Mesendoderm (in vitro differentiated cells): Measurements from ENCODE around the gene BCL3.

ENCODE experiments used
- DNase-seq: peaks from one replicate; pipeline ENCODE4 v3.0.0; 2013
- H2AK5ac ChIP-seq: 2 replicates; pipeline ENCODE4 v1.6.1; 2013; ENCODE audit warnings: low read length, inconsistent platforms
- H2BK120ac ChIP-seq: 2 replicates; pipeline ENCODE4 v1.6.1; 2013; ENCODE audit warnings: low read depth, mild to moderate bottlenecking, low read length, moderate library complexity, mixed read lengths
- H2BK15ac ChIP-seq: replicated peaks from 2 replicates; pipeline ENCODE4 v1.6.1; 2013; ENCODE audit warnings: low read depth, mild to moderate bottlenecking, moderate library complexity
- H2BK5ac ChIP-seq: 2 replicates; pipeline ENCODE4 v1.6.1; 2013; ENCODE audit warnings: low read length, inconsistent platforms
- H3K18ac ChIP-seq: 2 replicates; pipeline ENCODE4 v1.6.1; 2013; ENCODE audit warnings: mild to moderate bottlenecking, low read length, mixed read lengths
- H3K23ac ChIP-seq: one replicate; pipeline ENCODE4 v1.6.1; 2013; ENCODE audit warnings: low read length
- H3K27ac ChIP-seq: 2 replicates; pipeline ENCODE4 v1.5.1; 2013; ENCODE audit warnings: low read depth, mild to moderate bottlenecking, inconsistent platforms, low read length, moderate library complexity
- H3K27me3 ChIP-seq: 2 replicates; pipeline ENCODE4 v1.6.1; 2013; ENCODE audit warnings: low read length, control low read depth, mild to moderate bottlenecking, inconsistent platforms; ENCODE audit not compliant: insufficient read depth, poor library complexity
- H3K36me3 ChIP-seq: 2 replicates; pipeline ENCODE4 v1.6.1; 2013; ENCODE audit warnings: low read length, inconsistent platforms; ENCODE audit not compliant: control insufficient read depth, insufficient read depth
- H3K4ac ChIP-seq: one replicate; pipeline ENCODE4 v1.6.1; 2013; ENCODE audit warnings: low read depth, mild to moderate bottlenecking, low read length, moderate library complexity
- H3K4me1 ChIP-seq: 2 replicates; pipeline ENCODE4 v1.6.1; 2013; ENCODE audit warnings: low read depth, low read length, inconsistent platforms; ENCODE audit not compliant: control insufficient read depth
- H3K4me2 ChIP-seq: 2 replicates; pipeline ENCODE4 v1.6.1; 2013; ENCODE audit warnings: low read length
- H3K4me3 ChIP-seq: 2 replicates; pipeline ENCODE4 v1.5.1; 2013; ENCODE audit warnings: mild to moderate bottlenecking, low read length
- H3K56ac ChIP-seq: one replicate; pipeline ENCODE4 v1.6.1; 2013; ENCODE audit warnings: low read length
- H3K79me1 ChIP-seq: 2 replicates; pipeline ENCODE4 v1.6.1; 2013; ENCODE audit warnings: low read length, inconsistent platforms
- H3K79me2 ChIP-seq: 2 replicates; pipeline ENCODE4 v1.6.1; 2013; ENCODE audit warnings: mild to moderate bottlenecking, low read length; ENCODE audit not compliant: control insufficient read depth, insufficient read depth
- H3K9ac ChIP-seq: 2 replicates; pipeline ENCODE4 v1.6.1; 2013; ENCODE audit warnings: low read length, inconsistent platforms
- H4K5ac ChIP-seq: one replicate; pipeline ENCODE4 v1.6.1; 2013; ENCODE audit warnings: low read length
- H4K8ac ChIP-seq: one replicate; pipeline ENCODE4 v1.6.1; 2013; ENCODE audit warnings: low read depth, mild to moderate bottlenecking, control low read depth, low read length, moderate library complexity
- WGBS: extraction: QIAGEN DNeasy Blood & Tissue Kit; methylation state at CpG from one replicate; pipeline ENCODE4 v1.1.7; 2013; ENCODE audit warnings: low lambda C conversion rate, missing lambda C conversion rate; ENCODE audit not compliant: insufficient coverage; ENCODE audit errors: extremely low coverage; 5-methylcytosine and 5-hydroxymethylcytosine counted together

The BCL3 gene

DNA sequence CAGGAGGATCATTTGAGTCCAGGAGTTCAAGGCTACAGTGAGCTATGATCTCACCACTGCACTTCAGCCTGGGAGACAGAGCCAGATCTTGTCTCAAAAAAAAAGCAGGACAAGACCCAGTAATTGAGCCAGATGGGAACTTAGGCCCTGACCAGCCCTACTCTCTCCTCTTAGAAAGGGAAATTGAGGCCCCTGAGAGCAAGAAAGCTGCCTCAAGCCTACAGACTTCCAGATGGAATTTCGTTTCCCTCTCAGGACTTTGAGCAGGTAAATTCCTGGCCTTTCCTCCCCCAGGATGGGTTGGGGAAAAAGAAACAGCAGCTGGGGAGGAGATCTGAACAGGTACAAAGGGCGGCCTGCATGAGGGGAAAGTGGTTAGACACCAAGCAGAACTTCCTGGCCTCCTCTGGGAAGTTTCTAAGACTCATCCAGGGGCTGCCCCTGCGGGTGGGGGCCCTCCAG is 3.6 kb upstream of the BCL3 start:
- H3K79me2 ChIP-seq, result no peaks in the 10 kb centered on the region
- H3K56ac ChIP-seq, result peak overlapping the region; percentile 25
- H4K8ac ChIP-seq, result no peak overlapping the region

DNA sequence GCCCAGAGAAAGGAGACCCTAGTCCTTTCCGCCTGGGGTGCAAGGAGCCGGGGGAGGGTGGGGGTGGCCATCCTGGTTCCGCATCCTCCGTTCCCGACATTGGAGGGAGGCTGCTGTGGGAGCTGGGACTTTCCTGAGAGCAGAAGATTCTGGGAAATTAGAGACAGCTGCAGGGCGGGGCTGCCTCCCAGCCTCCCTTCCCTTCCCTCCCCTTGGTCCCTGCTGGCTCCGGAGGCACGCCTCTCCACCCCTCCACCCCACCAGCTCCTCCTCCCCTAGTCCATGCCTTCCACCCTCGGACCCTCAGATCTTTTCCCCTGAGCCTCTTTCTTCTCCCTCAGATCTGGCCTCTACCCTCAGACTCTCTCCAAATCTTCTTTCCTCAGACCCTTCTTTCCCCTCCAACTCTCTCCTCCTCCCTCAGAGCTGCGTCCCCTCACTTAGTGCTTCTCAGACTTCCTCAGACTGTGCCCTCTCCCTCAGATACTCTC is 3.1 kb upstream of the BCL3 start:
- peak; percentile 65 for DNase-seq

More for the DNA sequence above, 3.6 kb upstream of the BCL3 start:
- Histone ChIP-seq H4K5ac (no peak overlapping the region), H3K9ac (no peak overlapping the region), H3K4me1 (peaks cover 3% of the 10 kb centered on the region), H3K4ac (no peak overlapping the region), H2BK5ac (no peak overlapping the region), H3K27me3 (peaks cover 3% of the 10 kb centered on the region), H3K4me3 (no peak overlapping the region), H2BK15ac (no peak overlapping the region), H3K4me2 (no peak overlapping the region), H3K79me1 (no peaks in the 10 kb centered on the region), H3K18ac (no peak overlapping the region), H2AK5ac (no peak overlapping the region), H3K36me3 (no peaks in the 10 kb centered on the region), H2BK120ac (no peak overlapping the region), H3K23ac (no peak overlapping the region), H3K27ac (no peak overlapping the region)
- no CpG with 5 or more reads among the region's 3 CpGs for WGBS
- DNase-seq, result no peak

GRCh38 chr19:44745887-44746600 is 2.5 kb upstream of the BCL3 start:
- Histone ChIP-seq H3K79me1 (no peaks in the 10 kb centered on the region), H3K4ac (no peak overlapping the region), H3K27me3 (peaks cover 3% of the 10 kb centered on the region), H2AK5ac (no peak overlapping the region), H3K4me2 (no peak overlapping the region), H3K36me3 (no peaks in the 10 kb centered on the region), H3K9ac (no peak overlapping the region), H2BK15ac (no peak overlapping the region), H4K5ac (no peak overlapping the region), H3K4me1 (peaks cover 3% of the 10 kb centered on the region), H3K23ac (no peak overlapping the region), H3K18ac (no peak overlapping the region), H2BK5ac (no peak overlapping the region), H2BK120ac (no peak overlapping the region), H3K79me2 (no peaks in the 10 kb centered on the region), H4K8ac (no peak overlapping the region), H3K56ac (peak overlapping the region; percentile 17), H3K27ac (no peak overlapping the region), H3K4me3 (no peak overlapping the region)
- 100% methylated on average over 1 of the region's 4 CpGs for WGBS
- DNase-seq, result no peak

More for the DNA sequence above, 3.1 kb upstream of the BCL3 start:
- no peaks in the 10 kb centered on the region for H3K36me3 ChIP-seq
- no peak overlapping the region for H3K23ac ChIP-seq
- H4K8ac ChIP-seq, result no peak overlapping the region
- no peaks in the 10 kb centered on the region for H3K79me1 ChIP-seq
- no peak overlapping the region for H3K9ac ChIP-seq
- peaks cover 3% of the 10 kb centered on the region for H3K27me3 ChIP-seq
- no peak overlapping the region for H2BK15ac ChIP-seq
- H3K79me2 ChIP-seq, result no peaks in the 10 kb centered on the region
- no peak overlapping the region for H3K4me2 ChIP-seq
- no peak overlapping the region for H2BK120ac ChIP-seq
- H3K27ac ChIP-seq, result no peak overlapping the region
- no peak overlapping the region for H3K4ac ChIP-seq
- H3K4me1 ChIP-seq, result peaks cover 3% of the 10 kb centered on the region
- H2AK5ac ChIP-seq, result no peak overlapping the region
- H3K56ac ChIP-seq, result peak overlapping the region; percentile 25
- no peak overlapping the region for H3K18ac ChIP-seq
- H3K4me3 ChIP-seq, result no peak overlapping the region
- H4K5ac ChIP-seq, result no peak overlapping the region
- H2BK5ac ChIP-seq, result no peak overlapping the region
- WGBS, result no CpG with 5 or more reads among the region's 10 CpGs

- H3K9ac ChIP-seq, result no peak overlapping the region
- no peak overlapping the region for H4K5ac ChIP-seq
- H3K18ac ChIP-seq, result no peak overlapping the region
- H3K4me3 ChIP-seq, result no peak overlapping the region
- DNase-seq, result no peak
- no peak overlapping the region for H2BK5ac ChIP-seq
- H3K27me3 ChIP-seq, result peaks cover 3% of the 10 kb centered on the region
- no peak overlapping the region for H3K56ac ChIP-seq
- H3K23ac ChIP-seq, result no peak overlapping the region
- H3K4me1 ChIP-seq, result peaks cover 3% of the 10 kb centered on the region
- no peaks in the 10 kb centered on the region for H3K79me1 ChIP-seq
- H4K8ac ChIP-seq, result no peak overlapping the region
- H3K4ac ChIP-seq, result no peak overlapping the region
- no peak overlapping the region for H3K27ac ChIP-seq
- no peak overlapping the region for H2AK5ac ChIP-seq
- H2BK15ac ChIP-seq, result no peak overlapping the region
- no CpG with 5 or more reads among the region's 5 CpGs for WGBS
- no peaks in the 10 kb centered on the region for H3K79me2 ChIP-seq
- H3K4me2 ChIP-seq, result no peak overlapping the region
- no peak overlapping the region for H2BK120ac ChIP-seq
- no peaks in the 10 kb centered on the region for H3K36me3 ChIP-seq
Observed at GRCh38 chr19:44746616-44746945, 1.9 kb upstream of the BCL3 start.

DNA sequence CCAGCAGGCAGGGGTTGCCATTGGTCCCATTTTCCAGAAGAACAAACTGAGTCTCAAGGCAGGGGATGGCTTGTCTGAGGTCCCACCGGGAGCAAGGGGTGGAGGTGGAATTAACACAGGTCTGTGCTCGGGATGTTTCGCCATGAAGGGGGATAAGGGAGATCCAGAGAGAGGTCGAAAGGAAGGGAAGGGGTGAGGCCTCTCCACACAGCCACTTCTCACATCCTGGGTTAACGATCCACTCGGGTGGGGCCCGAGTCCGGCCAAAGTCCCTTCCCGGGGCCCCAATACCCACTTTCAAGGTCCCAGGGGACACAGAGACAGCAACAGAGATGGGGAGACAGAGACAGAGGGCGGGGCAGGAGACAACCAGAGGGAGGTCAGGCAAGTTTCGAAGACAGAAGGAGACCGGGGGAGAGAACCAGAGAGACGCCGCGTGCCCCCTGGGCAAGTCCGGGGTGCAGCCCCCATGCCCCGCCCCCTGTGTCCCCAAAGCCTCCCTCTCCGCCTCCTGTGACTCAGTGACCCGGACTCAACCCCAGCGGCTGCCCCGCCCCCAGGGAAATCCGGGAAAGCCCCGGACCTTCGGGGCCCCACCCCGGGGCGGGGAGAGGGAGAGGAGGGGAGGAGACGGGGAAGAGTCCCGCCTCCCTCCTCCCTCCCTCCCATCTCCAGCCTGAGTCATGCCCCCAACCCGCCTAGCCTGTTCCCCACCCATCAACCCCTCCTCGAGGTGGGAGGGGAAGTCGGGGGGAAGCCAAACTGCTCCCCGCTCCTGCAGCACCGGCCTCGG is 1.4 kb upstream of the BCL3 start:
- H3K4me3 ChIP-seq, result peak overlapping the region; percentile 71
- no peak overlapping the region for H4K8ac ChIP-seq
- H3K4me1 ChIP-seq, result no peaks in the 10 kb centered on the region
- no peaks in the 10 kb centered on the region for H3K79me1 ChIP-seq
- H3K4ac ChIP-seq, result no peak overlapping the region
- DNase-seq, result peak; percentile 88
- H3K4me2 ChIP-seq, result peak overlapping the region; percentile 95
- peak overlapping the region; percentile 55 for H3K9ac ChIP-seq
- H3K56ac ChIP-seq, result peak overlapping the region; percentile 95
- H3K18ac ChIP-seq, result peak overlapping the region; percentile 55
- WGBS, result no CpG with 5 or more reads among the region's 34 CpGs
- H2BK15ac ChIP-seq, result no peak overlapping the region
- H3K79me2 ChIP-seq, result no peaks in the 10 kb centered on the region
- no peak overlapping the region for H4K5ac ChIP-seq
- no peak overlapping the region for H3K23ac ChIP-seq
- H3K36me3 ChIP-seq, result no peaks in the 10 kb centered on the region
- no peak overlapping the region for H2AK5ac ChIP-seq
- no peak overlapping the region for H2BK120ac ChIP-seq
- H2BK5ac ChIP-seq, result no peak overlapping the region
- H3K27me3 ChIP-seq, result peaks cover 3% of the 10 kb centered on the region
- no peak overlapping the region for H3K27ac ChIP-seq
